ENCODE results near the gene TMEM69. TPM values are rescaled to one million over a fixed set of nuclear protein-coding genes. Genes with fewer than 3 reads are reported as not detected.
A peak's percentile ranks its signal among the peaks of the same experiment; 100 is the strongest.

TMEM69 gene
- total and polyA plus RNA-seq, 12 donors, result 12.9 to 31.0 (median 24.6) TPM

- Histone ChIP-seq H3K9me3 (no peaks in the 10 kb centered on the region), H3K36me3 (peaks cover 0 to 13% (median 0%) of the 10 kb centered on the region in 9 donors), H3K4me3 (no peak overlapping the region), H3K4me1 (peaks cover 12 to 100% (median 87%) of the 10 kb centered on the region in 9 donors), H3K27ac (peak overlapping the region in 8 of 10 donors; percentile 58 to 77 (median 68)), H3K27me3 (no peaks in the 10 kb centered on the region)
- intact Hi-C loops (cut with DNase I), result loop anchor here in 1 of 10 donors (10.0 kb wide), 1 partner anchor 93 kb away; the partner anchor contains the start of gene NASP
- DNase-seq (no peak), ATAC-seq (no peak)
- WGBS, 2 donors, result 62 to 66% methylated on average over 3 of the region's 3 CpGs
- TF ChIP-seq, protein P1, sequence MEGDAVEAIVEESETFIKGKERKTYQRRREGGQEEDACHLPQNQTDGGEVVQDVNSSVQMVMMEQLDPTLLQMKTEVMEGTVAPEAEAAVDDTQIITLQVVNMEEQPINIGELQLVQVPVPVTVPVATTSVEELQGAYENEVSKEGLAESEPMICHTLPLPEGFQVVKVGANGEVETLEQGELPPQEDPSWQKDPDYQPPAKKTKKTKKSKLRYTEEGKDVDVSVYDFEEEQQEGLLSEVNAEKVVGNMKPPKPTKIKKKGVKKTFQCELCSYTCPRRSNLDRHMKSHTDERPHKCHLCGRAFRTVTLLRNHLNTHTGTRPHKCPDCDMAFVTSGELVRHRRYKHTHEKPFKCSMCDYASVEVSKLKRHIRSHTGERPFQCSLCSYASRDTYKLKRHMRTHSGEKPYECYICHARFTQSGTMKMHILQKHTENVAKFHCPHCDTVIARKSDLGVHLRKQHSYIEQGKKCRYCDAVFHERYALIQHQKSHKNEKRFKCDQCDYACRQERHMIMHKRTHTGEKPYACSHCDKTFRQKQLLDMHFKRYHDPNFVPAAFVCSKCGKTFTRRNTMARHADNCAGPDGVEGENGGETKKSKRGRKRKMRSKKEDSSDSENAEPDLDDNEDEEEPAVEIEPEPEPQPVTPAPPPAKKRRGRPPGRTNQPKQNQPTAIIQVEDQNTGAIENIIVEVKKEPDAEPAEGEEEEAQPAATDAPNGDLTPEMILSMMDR (IDR thresholded peaks at IDR 0.05), result no peak
Observed at GRCh38 chr1:45677751-45678245, 10.2 kb upstream of the TMEM69 start.

GRCh38 chr1:45678489-45678888 is 9.5 kb upstream of the TMEM69 start:
- TF ChIP-seq, protein P1 (IDR thresholded peaks at IDR 0.05), result no peak
- ATAC-seq (no peak), DNase-seq (no peak)
- H3K4me1 ChIP-seq, result peaks cover 12 to 100% (median 93%) of the 10 kb centered on the region in 9 donors
- H3K36me3 ChIP-seq, result peaks cover 0 to 13% (median 0%) of the 10 kb centered on the region in 9 donors
- peak overlapping the region; percentile 9 to 77 (median 64) for H3K27ac ChIP-seq
- H3K27me3 ChIP-seq, result no peaks in the 10 kb centered on the region
- intact Hi-C loops (cut with DNase I), result loop anchor here in 1 of 10 donors (10.0 kb wide), 1 partner anchor 94 kb away; the partner anchor contains the start of gene NASP
- no peaks in the 10 kb centered on the region for H3K9me3 ChIP-seq
- peak overlapping the region in 1 of 10 donors; percentile 9 for H3K4me3 ChIP-seq

GRCh38 chr1:45679123-45679522 is 8.9 kb upstream of the TMEM69 start:
- DNase-seq, result no peak
- Histone ChIP-seq H3K27ac (peak overlapping the region; percentile 9 to 77 (median 64)), H3K4me3 (peak overlapping the region in 1 of 10 donors; percentile 9), H3K27me3 (no peaks in the 10 kb centered on the region), H3K36me3 (peaks cover 0 to 8% (median 0%) of the 10 kb centered on the region in 9 donors), H3K4me1 (peaks cover 10 to 100% (median 93%) of the 10 kb centered on the region in 9 donors), H3K9me3 (no peaks in the 10 kb centered on the region)
- ATAC-seq, result peak in 4 of 8 donors; percentile 20 to 68 (median 60)
- TF ChIP-seq, protein P1 (IDR thresholded peaks at IDR 0.05), result no peak
- intact Hi-C loops (cut with DNase I), result loop anchor here in 1 of 10 donors (10.0 kb wide), 1 partner anchor 94 kb away; the partner anchor contains the start of gene NASP
- 0 to 6% methylated on average over 3 of the region's 3 CpGs for WGBS, 2 donors

- intact Hi-C loops (cut with DNase I), result loop anchor here in 2 of 10 donors (10.0 kb wide), 3 partner anchors 58 to 342 kb away; partner anchors contain the start of genes CCDC17 (in 1 of the 2) and NASP (in 1 of the 2)
- no peaks in the 10 kb centered on the region for H3K9me3 ChIP-seq
- TF ChIP-seq, protein P1 (IDR thresholded peaks at IDR 0.05), result no peak
- ATAC-seq (no peak), DNase-seq (no peak)
- no peak overlapping the region for H3K4me3 ChIP-seq
- H3K27me3 ChIP-seq, result no peaks in the 10 kb centered on the region
- H3K36me3 ChIP-seq, result no peaks in the 10 kb centered on the region
- 79 to 86% methylated on average over 6 of the region's 6 CpGs for WGBS, 2 donors
- peaks cover 10 to 78% (median 72%) of the 10 kb centered on the region in 9 donors for H3K4me1 ChIP-seq
- H3K27ac ChIP-seq, result peak overlapping the region in 2 of 10 donors; percentile 19 to 31
Observed at GRCh38 chr1:45682942-45683341, 5.0 kb upstream of the TMEM69 start.

All from heart right ventricle (tissue), 16 donors.